SK-N-SH (cell line): ENCODE data around the gene TMEM106C. TPM values are rescaled to one million over a fixed set of nuclear protein-coding genes. Genes with fewer than 3 reads are reported as not detected.

Experiments
- CTCF ChIA-PET: fragments of 300-600, 350-600 bp; formaldehyde crosslinking; extraction: SDS; loops from one replicate; lab custom pipeline; 2021; lab: Yijun Ruan, JAX
- POLR2A ChIA-PET: fragments of 350-600 bp; sonication (Branson Sonifier 250); formaldehyde crosslinking; extraction: SDS; loops from one replicate; lab custom pipeline; 2020; ENCODE audit warnings: antibody characterized with exemption, inconsistent platforms; lab: Yijun Ruan, JAX
- DNase-seq: peaks from one replicate; pipeline ENCODE4 v3.0.0; 2012
- H2AFZ ChIP-seq: fragments of 200-600 bp; sonication (generic); 2 replicates; pipeline ENCODE4 v1.8.1; 2016; ENCODE audit warnings: antibody characterized with exemption, mild to moderate bottlenecking, low read depth
- H3F3A ChIP-seq: fragments of 200-600 bp; sonication (generic); replicated peaks from 2 replicates; pipeline ENCODE3; 2016; ENCODE audit warnings: antibody characterized with exemption, mild to moderate bottlenecking; ENCODE audit not compliant: insufficient read depth
- H3K27ac ChIP-seq, 2 experiments: fragments of 200-500 bp in 1 of 2; fragments of 200-600 bp in 1 of 2; sonication (Bioruptor generic) in 1 of 2; sonication (generic), shearing (Covaris generic) in 1 of 2; 2 replicates each; pipeline versions ENCODE4 v1.5.1 to v1.6.1; 2014 to 2016; ENCODE audit warnings: low read depth in 2 of 2, inconsistent platforms in 1 of 2, low read length in 1 of 2, mild to moderate bottlenecking in 1 of 2, mixed read lengths in 1 of 2
- H3K27me3 ChIP-seq: fragments of 200-600 bp; sonication (generic), shearing (Covaris generic); 2 replicates; pipeline ENCODE4 v1.6.1; 2016; ENCODE audit warnings: mixed run types; ENCODE audit not compliant: insufficient read depth
- H3K36me3 ChIP-seq, 2 experiments: fragments of 200-500 bp in 1 of 2; fragments of 200-600 bp in 1 of 2; sonication (Bioruptor generic) in 1 of 2; sonication (generic) in 1 of 2; replicated peaks in 1 of 2; 2 replicates each; pipeline versions ENCODE3 to v1.5.1; 2014 to 2016; ENCODE audit warnings: low read length in 1 of 2, mild to moderate bottlenecking in 1 of 2; ENCODE audit not compliant: insufficient read depth in 2 of 2, control insufficient read depth in 1 of 2
- H3K4me1 ChIP-seq, 2 experiments: fragments of 200-500 bp in 1 of 2; fragments of 200-600 bp in 1 of 2; sonication (Bioruptor generic) in 1 of 2; sonication (generic), shearing (Covaris generic) in 1 of 2; 2 replicates each; pipeline versions ENCODE4 v1.5.1 to v1.6.1; 2014 to 2016; ENCODE audit warnings: low read depth in 1 of 2, low read length in 1 of 2, mixed run types in 1 of 2; ENCODE audit not compliant: insufficient read depth in 2 of 2, control insufficient read depth in 1 of 2
- H3K4me2 ChIP-seq: fragments of 200-600 bp; sonication (generic), shearing (Covaris generic); 2 replicates; pipeline ENCODE4 v1.6.1; 2017; ENCODE audit warnings: mixed run types
- H3K4me3 ChIP-seq, 2 experiments: fragments of 200-500 bp in 1 of 2; fragments of 200-600 bp in 1 of 2; sonication (Bioruptor generic) in 1 of 2; sonication (generic), shearing (Covaris generic) in 1 of 2; 2 replicates each; pipeline versions ENCODE4 v1.5.1 to v1.8.1; 2014 to 2016; ENCODE audit warnings: low read depth in 2 of 2, inconsistent platforms in 1 of 2, low read length in 1 of 2, mild to moderate bottlenecking in 1 of 2, mixed read lengths in 1 of 2, moderate library complexity in 1 of 2
- H3K79me2 ChIP-seq: fragments of 200-600 bp; sonication (generic); 2 replicates; pipeline ENCODE4 v1.8.1; 2017; ENCODE audit warnings: mild to moderate bottlenecking; ENCODE audit not compliant: insufficient read depth
- H3K9ac ChIP-seq: fragments of 200-600 bp; sonication (generic); 2 replicates; pipeline ENCODE4 v1.6.1; 2017; ENCODE audit warnings: mixed run types
- H3K9me2 ChIP-seq: fragments of 200-600 bp; sonication (generic); 2 replicates; pipeline ENCODE4 v1.6.1; 2017; ENCODE audit warnings: mixed run types
- H3K9me3 ChIP-seq: fragments of 200-600 bp; sonication (generic); 2 replicates; pipeline ENCODE4 v1.6.1; 2017; ENCODE audit warnings: mixed run types, mild to moderate bottlenecking, moderate library complexity
- H4K20me1 ChIP-seq: fragments of 200-600 bp; sonication (generic); 2 replicates; pipeline ENCODE4 v1.6.1; 2017; ENCODE audit warnings: mild to moderate bottlenecking, mixed run types; ENCODE audit not compliant: insufficient read depth
- CHD2 ChIP-seq: fragments of 150-350 bp; IDR thresholded peaks from 2 replicates; pipeline ENCODE4 v1.6.1; 2018; ENCODE audit warnings: low read length; ENCODE audit not compliant: partially characterized antibody
- EP300 ChIP-seq, 2 experiments: IDR thresholded peaks; 2 replicates each; pipeline versions ENCODE4 v1.4.0 to v1.6.1; 2012; ENCODE audit warnings: borderline replicate concordance in 1 of 2, low read depth in 1 of 2, low read length in 1 of 2
- GABPA ChIP-seq: IDR thresholded peaks from 2 replicates; pipeline ENCODE4 v1.4.0; 2012; ENCODE audit warnings: low read depth, mild to moderate bottlenecking
- GATA2 ChIP-seq: sonication (generic); formaldehyde crosslinking; IDR thresholded peaks from 2 replicates; pipeline ENCODE4 v1.5.0; 2020; ENCODE audit warnings: mild to moderate bottlenecking, missing genetic modification reagents
- RAD21 ChIP-seq: IDR thresholded peaks from 2 replicates; pipeline ENCODE4 v1.6.1; 2012; ENCODE audit warnings: mild to moderate bottlenecking, low read length
- RXRA ChIP-seq: IDR thresholded peaks from 2 replicates; pipeline ENCODE4 v1.4.0; 2012; ENCODE audit warnings: low read depth, mild to moderate bottlenecking, borderline replicate concordance
- SIN3A ChIP-seq: IDR thresholded peaks from 2 replicates; pipeline ENCODE4 v1.6.1; 2012; ENCODE audit warnings: low read depth, mild to moderate bottlenecking, low read length, moderate library complexity, borderline replicate concordance
- TEAD4 ChIP-seq: IDR thresholded peaks from 2 replicates; pipeline ENCODE4 v1.4.0; 2012; ENCODE audit warnings: mild to moderate bottlenecking, borderline replicate concordance; ENCODE audit not compliant: insufficient read depth
- WGBS: methylation state at CpG from one replicate; pipeline ENCODE4 v1.1.6; 2017; ENCODE audit warnings: low lambda C conversion rate; 5-methylcytosine and 5-hydroxymethylcytosine counted together
- polyA plus RNA-seq, 3 experiments: library from polyadenylated mRNA; depleted of rRNA; stranded (reverse); fragments of >200 nt; gene quantifications; 2 replicates each; pipeline ENCODE4 v1.2.3, GENCODE V29; 2012
- TF ChIP-seq, protein P1 (sequence below): fragments of 200-600 bp; sonication (generic); IDR thresholded peaks from 2 replicates; pipeline ENCODE4 v1.6.1; 2017; ENCODE audit warnings: antibody characterized with exemption, mild to moderate bottlenecking, moderate library complexity
- TF ChIP-seq, protein P2 (sequence below): IDR thresholded peaks from 2 replicates; pipeline ENCODE4 v1.4.0; 2012; ENCODE audit warnings: low read depth, borderline replicate concordance
- TF ChIP-seq, protein P3 (sequence below): IDR thresholded peaks from 2 replicates; pipeline ENCODE4 v1.6.1; 2012; ENCODE audit warnings: mild to moderate bottlenecking, low read depth, low read length, moderate library complexity
- TF ChIP-seq, protein P4 (sequence below): fragments of 150-350 bp; IDR thresholded peaks from 2 replicates; pipeline ENCODE4 v1.6.1; 2016; ENCODE audit warnings: mild to moderate bottlenecking, low read depth, low read length

TMEM106C gene
- polyA plus RNA-seq, 1 of the 3 experiments (the other 2 are of a cell fraction) = 133 TPM

DNA sequence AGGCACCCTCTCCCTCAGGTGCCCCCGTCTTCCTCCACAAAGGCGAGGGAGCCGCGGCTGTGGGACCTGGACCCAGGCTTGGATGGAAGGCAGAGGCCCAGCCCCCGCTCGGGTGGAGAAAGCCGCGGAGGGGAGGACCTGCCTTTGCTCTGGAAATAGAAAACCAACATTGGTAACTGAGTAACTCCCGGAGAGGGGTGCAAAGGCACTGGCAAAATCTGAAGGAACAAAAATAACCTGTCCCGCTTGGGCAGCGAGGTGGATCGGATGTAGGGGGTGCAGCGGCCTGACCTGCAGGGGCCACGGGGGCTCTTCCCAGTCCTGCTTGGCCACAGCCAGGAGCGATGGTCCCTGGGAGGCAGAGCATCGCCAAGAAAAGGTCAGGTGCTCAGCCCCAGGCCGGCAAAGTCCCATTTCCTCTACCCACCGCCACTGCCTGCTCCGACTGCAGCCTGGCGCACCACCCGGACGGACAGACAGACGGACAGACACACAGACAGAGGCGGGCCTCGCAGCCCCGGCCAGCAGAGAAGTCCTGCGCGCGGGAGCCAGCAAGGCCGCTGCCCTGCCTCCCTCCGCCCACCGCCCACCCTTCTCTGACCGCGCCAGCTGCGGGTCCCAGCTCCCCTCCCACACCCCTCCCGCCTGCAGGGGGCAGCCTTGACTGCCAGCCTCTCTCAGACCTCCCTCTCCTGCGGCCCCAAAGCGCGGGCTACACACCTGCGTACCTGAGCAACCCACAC, 21.4 kb upstream of the TMEM106C start:
- Histone ChIP-seq H2AFZ (no peak overlapping the region), H3K79me2 (no peaks in the 10 kb centered on the region), H3F3A (no peaks in the 10 kb centered on the region), H3K4me2 (no peak overlapping the region), H3K9ac (no peak overlapping the region), H3K27ac (no peak overlapping the region)
- DNase-seq = peak; percentile 86
- POLR2A ChIA-PET = no interaction called here
- 65% methylated on average over 22 of the region's 40 CpGs for WGBS
- CTCF ChIA-PET = interaction anchor here (0.6 to 1.2 kb wide), 4 partner anchors 13 to 31 kb away, joined by 3 to 5 read pairs (median 4); no protein-coding TSS in a partner anchor
- TF ChIP-seq RAD21 = peak; percentile 16; the same call in 1 of the 2 replicates
- no peak for TF ChIP-seq CHD2
- no peak for TF ChIP-seq RXRA
- TF ChIP-seq, protein P1, sequence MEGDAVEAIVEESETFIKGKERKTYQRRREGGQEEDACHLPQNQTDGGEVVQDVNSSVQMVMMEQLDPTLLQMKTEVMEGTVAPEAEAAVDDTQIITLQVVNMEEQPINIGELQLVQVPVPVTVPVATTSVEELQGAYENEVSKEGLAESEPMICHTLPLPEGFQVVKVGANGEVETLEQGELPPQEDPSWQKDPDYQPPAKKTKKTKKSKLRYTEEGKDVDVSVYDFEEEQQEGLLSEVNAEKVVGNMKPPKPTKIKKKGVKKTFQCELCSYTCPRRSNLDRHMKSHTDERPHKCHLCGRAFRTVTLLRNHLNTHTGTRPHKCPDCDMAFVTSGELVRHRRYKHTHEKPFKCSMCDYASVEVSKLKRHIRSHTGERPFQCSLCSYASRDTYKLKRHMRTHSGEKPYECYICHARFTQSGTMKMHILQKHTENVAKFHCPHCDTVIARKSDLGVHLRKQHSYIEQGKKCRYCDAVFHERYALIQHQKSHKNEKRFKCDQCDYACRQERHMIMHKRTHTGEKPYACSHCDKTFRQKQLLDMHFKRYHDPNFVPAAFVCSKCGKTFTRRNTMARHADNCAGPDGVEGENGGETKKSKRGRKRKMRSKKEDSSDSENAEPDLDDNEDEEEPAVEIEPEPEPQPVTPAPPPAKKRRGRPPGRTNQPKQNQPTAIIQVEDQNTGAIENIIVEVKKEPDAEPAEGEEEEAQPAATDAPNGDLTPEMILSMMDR = peak; percentile 26
- TF ChIP-seq, protein P2, sequence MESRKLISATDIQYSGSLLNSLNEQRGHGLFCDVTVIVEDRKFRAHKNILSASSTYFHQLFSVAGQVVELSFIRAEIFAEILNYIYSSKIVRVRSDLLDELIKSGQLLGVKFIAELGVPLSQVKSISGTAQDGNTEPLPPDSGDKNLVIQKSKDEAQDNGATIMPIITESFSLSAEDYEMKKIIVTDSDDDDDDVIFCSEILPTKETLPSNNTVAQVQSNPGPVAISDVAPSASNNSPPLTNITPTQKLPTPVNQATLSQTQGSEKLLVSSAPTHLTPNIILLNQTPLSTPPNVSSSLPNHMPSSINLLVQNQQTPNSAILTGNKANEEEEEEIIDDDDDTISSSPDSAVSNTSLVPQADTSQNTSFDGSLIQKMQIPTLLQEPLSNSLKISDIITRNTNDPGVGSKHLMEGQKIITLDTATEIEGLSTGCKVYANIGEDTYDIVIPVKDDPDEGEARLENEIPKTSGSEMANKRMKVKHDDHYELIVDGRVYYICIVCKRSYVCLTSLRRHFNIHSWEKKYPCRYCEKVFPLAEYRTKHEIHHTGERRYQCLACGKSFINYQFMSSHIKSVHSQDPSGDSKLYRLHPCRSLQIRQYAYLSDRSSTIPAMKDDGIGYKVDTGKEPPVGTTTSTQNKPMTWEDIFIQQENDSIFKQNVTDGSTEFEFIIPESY = no peak
- TF ChIP-seq, all 33 proteins: peak for 2
- Histone ChIP-seq H3K27me3 (no peaks in the 10 kb centered on the region), H3K9me3 (no peaks in the 10 kb centered on the region), H3K36me3 (no peaks in the 10 kb centered on the region), H3K4me1 (peaks cover 0 to 2% of the 10 kb centered on the region in 2 experiments; a peak in 1 of 4 replicates), H3K4me3 (no peak overlapping the region), H3K9me2 (no peaks in the 10 kb centered on the region), H4K20me1 (no peaks in the 10 kb centered on the region)

DNA sequence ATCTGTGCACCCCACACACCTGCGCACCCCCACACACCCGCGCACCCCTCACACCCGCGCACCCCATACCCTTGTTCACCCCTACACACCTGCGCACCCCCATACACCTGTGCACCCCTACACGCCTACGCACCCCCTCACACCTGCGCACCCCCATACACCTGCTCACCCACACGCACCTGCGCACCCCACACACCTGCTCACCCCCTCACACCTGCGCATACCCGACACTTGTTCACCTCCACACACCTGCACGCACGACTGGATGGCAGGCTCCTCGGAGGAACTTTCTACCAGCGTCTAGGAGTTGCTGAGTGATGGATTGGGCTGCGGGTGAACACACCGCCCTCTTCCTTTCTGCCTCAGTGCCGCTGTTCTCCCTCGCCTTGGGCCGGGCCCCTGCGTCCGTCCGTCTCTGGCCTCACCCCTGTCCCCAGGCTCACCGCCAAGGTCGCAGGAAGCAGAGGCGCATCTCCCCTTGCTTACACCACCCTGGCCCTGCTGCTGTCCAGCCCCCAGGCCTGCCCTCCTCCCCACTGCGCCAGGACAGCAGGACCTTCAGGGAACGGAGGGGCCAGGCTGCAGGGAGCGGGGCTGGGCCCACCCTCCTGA, 20.7 kb upstream of the TMEM106C start:
- Histone ChIP-seq H3K4me1 (peaks cover 0 to 2% of the 10 kb centered on the region in 2 experiments; a peak in 1 of 4 replicates), H3K27me3 (no peaks in the 10 kb centered on the region), H3K9me2 (no peaks in the 10 kb centered on the region), H3K27ac (no peak overlapping the region), H3K4me2 (no peak overlapping the region), H3F3A (no peaks in the 10 kb centered on the region), H4K20me1 (no peaks in the 10 kb centered on the region), H3K36me3 (no peaks in the 10 kb centered on the region), H3K79me2 (no peaks in the 10 kb centered on the region), H3K9me3 (no peaks in the 10 kb centered on the region), H3K4me3 (no peak overlapping the region), H3K9ac (no peak overlapping the region), H2AFZ (no peak overlapping the region)
- no peak for DNase-seq
- ChIA-PET CTCF (interaction anchor here (0.7 to 2.0 kb wide), 4 partner anchors 14 to 37 kb away, joined by 4 to 9 read pairs (median 5); partner anchors contain the start of genes TMEM106C and VDR), POLR2A (no interaction called here)
- WGBS = 89% methylated on average over 30 of the region's 31 CpGs
- TF ChIP-seq, protein P1 = no peak
- TF ChIP-seq EP300 (IDR thresholded peaks at IDR 0.05; ENCODE audit: borderline replicate concordance in 1 of 2, low read depth in 1 of 2, low read length in 1 of 2) (no peak), GATA2 (CRISPR knock-in tag) (no peak), TEAD4 (no peak), GABPA (no peak), SIN3A (no peak)
- TF ChIP-seq, protein P3, sequence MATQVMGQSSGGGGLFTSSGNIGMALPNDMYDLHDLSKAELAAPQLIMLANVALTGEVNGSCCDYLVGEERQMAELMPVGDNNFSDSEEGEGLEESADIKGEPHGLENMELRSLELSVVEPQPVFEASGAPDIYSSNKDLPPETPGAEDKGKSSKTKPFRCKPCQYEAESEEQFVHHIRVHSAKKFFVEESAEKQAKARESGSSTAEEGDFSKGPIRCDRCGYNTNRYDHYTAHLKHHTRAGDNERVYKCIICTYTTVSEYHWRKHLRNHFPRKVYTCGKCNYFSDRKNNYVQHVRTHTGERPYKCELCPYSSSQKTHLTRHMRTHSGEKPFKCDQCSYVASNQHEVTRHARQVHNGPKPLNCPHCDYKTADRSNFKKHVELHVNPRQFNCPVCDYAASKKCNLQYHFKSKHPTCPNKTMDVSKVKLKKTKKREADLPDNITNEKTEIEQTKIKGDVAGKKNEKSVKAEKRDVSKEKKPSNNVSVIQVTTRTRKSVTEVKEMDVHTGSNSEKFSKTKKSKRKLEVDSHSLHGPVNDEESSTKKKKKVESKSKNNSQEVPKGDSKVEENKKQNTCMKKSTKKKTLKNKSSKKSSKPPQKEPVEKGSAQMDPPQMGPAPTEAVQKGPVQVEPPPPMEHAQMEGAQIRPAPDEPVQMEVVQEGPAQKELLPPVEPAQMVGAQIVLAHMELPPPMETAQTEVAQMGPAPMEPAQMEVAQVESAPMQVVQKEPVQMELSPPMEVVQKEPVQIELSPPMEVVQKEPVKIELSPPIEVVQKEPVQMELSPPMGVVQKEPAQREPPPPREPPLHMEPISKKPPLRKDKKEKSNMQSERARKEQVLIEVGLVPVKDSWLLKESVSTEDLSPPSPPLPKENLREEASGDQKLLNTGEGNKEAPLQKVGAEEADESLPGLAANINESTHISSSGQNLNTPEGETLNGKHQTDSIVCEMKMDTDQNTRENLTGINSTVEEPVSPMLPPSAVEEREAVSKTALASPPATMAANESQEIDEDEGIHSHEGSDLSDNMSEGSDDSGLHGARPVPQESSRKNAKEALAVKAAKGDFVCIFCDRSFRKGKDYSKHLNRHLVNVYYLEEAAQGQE = no peak
- TF ChIP-seq, protein P4, sequence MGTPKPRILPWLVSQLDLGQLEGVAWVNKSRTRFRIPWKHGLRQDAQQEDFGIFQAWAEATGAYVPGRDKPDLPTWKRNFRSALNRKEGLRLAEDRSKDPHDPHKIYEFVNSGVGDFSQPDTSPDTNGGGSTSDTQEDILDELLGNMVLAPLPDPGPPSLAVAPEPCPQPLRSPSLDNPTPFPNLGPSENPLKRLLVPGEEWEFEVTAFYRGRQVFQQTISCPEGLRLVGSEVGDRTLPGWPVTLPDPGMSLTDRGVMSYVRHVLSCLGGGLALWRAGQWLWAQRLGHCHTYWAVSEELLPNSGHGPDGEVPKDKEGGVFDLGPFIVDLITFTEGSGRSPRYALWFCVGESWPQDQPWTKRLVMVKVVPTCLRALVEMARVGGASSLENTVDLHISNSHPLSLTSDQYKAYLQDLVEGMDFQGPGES = no peak
